GM12891 (cell line): ENCODE measurements around the gene RAET1G.

Source experiments
- PAX5 ChIP-seq: IDR thresholded peaks from 2 replicates; pipeline ENCODE4 v1.6.1; 2011; ENCODE audit warnings: low read length, moderate library complexity, mild to moderate bottlenecking; ENCODE audit not compliant: insufficient read depth, severe bottlenecking
- POLR2A ChIP-seq: IDR thresholded peaks from 2 replicates; pipeline ENCODE4 v1.6.1; 2011; ENCODE audit warnings: low read depth, low read length, control low read depth
- POLR2AphosphoS5 ChIP-seq: IDR thresholded peaks from 2 replicates; pipeline ENCODE4 v1.6.1; 2011; ENCODE audit warnings: low read depth, low read length, control low read depth
- POU2F2 ChIP-seq: IDR thresholded peaks from 2 replicates; pipeline ENCODE4 v1.6.1; 2011; ENCODE audit warnings: low read depth, mild to moderate bottlenecking, control low read depth, low read length, moderate library complexity
- SPI1 ChIP-seq: IDR thresholded peaks from 2 replicates; pipeline ENCODE4 v1.6.1; 2011; ENCODE audit warnings: low read depth, low read length, control low read depth
- TAF1 ChIP-seq: IDR thresholded peaks from 2 replicates; pipeline ENCODE4 v1.6.1; 2011; ENCODE audit warnings: low read depth, low read length, control low read depth

DNA sequence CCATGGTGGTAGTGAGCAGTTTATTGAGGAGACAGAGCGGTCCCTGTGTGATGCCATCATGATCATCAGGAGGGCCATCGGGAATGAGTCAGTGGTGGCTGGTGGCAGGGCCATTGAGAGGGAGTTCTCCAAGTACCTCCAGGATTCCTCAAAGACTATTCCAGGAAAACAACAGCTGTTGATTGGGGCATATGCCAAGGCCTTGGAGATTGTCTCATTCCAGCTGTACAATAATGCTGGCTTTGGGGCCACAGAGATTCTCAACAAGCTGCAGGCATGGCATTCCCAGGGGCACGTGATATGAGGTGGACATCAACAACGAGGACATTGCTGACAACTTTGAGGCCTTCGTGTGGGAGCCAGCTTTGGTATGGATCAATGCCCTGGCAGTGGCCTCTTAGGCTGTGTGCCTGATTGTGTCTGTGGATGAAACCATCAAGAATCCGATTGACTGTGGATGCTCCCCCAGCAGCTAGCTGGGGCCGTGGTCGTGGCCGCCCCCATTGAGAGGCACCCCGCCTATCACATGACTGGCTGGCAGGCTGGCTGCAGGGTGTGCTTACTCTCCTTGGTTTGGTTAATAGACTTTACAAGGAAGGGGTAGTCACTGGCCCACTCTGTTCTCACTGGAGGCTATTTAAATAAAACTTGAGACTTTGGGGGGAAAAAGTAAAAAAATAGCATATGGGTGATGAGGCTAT lies 41.7 kb downstream of the RAET1G start:
- TF ChIP-seq POLR2A (no peak), TAF1 (no peak), POU2F2 (no peak), POLR2AphosphoS5 (no peak), PAX5 (no peak), SPI1 (no peak)
